Non-pigmented ciliary epithelial cell (primary cell): ENCODE results near the gene TRIM3.

Source experiments
- DNase-seq: peaks from one replicate; pipeline ENCODE4 v3.0.0-alpha.2; 2010; ENCODE audit warnings: low read depth

Gene TRIM3

DNA sequence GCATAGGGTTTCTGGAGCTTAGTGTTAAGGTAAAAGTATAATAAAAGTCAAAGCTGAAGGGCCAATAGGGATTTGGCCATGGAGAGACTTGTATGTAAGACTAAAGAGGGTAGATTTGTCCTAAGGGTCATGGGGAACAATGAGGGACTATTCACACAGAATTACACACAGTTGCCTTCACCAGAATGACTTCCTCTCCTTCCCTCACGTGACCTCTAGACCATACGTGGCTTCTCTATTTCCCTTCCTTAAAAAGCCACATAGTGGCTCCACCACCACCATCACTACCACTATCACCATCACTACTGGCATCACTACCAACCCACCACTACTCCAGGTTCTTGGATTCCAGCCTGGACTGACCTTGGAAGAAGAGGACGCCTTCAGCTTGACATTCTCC, 35.7 kb downstream of the TRIM3 start:
- no peak for DNase-seq

DNA sequence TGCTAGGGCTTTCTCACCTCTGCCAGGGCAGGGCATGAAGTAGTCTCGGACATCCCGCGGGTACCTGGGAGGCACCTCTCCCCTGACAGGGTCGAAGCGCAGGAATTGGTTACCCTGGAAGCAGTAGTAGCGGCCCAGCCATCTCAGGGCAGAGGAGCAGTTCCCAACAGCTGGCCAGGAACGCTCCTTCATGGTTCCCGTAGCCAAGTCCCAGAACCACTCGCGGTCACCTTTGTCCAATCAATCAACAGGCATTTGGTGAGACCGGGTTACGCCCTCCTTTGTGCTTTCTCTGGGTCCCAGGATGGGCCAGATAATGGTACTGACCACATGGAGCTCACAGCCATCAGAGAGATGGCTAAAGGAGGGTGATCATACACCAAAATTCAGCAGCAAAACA, 36.3 kb downstream of the TRIM3 start:
- no peak for DNase-seq

DNA sequence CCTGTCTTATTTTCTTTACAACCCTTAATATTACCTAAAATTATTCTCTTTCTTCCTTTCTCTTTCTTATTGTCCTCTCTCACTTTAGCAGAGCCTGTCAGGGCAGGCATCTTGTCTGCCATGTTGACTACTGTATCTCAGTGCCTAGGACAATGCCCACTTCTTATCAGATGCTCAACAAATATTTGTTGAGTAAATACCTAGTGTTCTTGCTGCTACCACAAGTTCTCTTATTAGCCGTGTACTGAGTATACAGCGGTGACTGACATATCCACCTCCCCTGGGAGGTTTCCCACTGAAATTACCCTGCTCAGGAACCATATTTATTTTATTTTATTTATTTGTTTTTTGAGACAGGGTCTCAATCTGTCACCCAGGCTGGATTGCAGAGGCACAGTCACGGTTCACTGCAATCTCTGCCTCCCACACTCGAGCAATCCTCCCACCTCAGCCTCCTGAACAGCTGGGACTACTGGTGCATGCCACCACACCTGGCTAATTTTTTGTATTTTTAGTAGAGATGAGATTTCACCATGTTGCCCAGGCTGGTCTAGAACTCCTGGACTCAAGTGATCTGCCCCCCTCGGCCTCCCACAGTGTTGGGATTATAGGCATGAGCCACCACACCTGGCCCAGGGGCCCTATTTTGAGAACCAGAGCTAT, 39.6 kb downstream of the TRIM3 start:
- DNase-seq = no peak

DNA sequence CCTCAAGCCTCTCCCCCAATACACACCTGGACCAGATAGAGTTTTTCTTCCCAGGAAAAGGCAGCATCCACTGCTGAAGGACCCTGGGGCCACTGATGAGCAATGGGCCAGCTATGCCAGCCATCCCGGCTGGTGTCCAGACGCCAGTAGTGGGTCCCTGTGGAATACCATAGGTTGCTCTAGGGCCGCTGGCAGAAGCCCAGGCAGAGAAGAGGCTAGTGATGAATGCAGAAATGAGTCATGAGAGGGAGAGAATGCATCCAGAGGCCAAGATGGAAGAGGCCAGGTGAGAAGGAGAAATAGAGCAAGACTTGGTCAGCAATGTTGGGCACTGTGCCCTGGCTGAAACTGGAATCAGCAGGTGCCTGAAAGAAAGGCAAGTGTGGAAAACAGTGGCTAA, 41.9 kb downstream of the TRIM3 start:
- DNase-seq = no peak

DNA sequence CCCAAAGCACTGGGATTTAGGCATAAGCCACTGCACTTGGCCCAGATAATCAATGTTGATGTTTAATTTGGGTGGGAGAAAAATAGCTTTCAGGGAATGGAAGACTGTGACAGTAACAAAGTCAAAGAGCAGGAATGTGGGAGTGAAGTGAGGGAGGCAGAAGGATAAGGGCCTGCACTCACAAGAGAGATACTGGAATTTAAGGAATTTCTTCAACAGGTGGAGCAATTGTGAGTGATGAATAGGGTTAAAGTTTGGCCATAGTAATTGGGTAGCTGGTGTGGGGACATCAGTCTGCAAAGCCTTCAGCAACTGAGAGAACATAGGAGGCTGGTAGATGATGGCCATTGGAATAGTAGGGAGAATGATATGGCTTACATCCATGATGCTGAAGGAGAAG, 46.2 kb downstream of the TRIM3 start:
- DNase-seq = no peak

DNA sequence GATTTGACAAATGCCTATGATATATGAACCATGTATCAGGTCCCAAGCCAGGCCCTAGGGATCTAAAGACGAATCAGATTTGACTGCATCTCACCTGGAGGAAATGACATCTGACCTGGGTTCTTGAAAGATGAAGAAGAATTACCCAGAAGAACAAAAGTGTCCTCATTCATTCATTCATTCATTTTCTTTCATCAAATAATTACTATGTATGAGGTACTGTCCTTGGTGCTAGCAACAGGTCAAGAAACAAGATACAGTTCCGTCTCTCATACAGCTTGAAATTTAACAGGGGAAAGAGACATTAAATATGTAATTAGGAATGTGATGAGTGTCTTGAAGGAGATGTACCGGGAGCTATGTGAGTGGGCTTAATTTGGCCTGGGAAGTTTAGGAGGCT, 53.1 kb downstream of the TRIM3 start:
- no peak for DNase-seq

DNA sequence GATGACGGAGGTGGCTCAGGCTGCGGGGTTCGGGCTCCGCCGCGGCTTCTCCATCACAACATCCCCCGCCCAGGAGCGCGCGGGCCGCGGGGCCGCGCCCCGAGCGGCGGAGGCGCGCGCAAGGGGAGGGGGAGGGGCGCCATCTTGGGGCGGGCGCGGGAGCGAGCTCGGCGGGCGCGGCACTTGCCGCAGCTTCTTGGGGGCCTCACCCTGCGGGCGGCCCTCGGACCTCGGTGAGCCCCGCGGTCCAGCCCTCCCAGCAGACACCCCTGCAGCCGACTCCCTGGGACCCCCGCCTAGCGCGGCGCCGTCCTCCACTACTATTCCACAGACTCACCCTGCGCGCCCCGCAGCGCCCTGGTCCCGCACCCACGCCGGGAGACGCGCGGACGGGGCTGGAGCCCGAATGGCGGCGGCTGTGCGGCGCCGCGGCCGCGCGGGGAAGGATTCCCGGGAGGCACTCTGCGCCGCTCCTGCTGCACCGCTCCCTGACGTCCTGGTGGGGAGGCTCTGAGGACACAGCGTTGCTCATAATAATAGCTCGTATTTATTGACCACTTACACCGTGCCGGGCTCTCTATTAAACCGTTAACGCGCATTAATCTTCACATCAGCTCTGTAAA, 54.6 kb downstream of the TRIM3 start, which contains the start of gene APBB1:
APBB1 (minus strand) TSS at position 86 of the 623 bp plus-strand sequence. CDS start 7,747 bp downstream, outside the sequence.
- no peak for DNase-seq

DNA sequence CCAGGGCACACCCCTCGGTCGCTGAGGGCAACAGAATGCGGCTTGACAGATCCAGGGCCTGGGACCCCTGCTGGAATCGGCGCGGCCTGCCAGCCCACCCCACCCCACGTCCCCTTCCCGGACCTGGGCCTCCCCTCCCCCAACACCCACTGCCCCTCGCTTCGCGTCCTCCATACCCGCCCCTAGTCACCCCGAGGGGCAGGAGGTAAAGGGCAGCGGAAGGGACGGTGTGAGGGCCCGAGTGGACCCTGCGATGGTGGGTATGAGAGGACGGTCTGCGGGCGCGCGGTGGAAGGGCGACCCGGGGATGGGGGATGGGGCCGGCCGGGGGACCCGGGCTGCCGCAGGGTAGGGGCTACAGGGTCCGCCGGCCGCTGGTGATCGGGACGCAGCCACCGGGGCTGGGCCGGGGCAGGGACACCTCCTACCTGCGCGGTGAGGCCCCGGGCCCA, 55.2 kb downstream of the TRIM3 start:
- no peak for DNase-seq

DNA sequence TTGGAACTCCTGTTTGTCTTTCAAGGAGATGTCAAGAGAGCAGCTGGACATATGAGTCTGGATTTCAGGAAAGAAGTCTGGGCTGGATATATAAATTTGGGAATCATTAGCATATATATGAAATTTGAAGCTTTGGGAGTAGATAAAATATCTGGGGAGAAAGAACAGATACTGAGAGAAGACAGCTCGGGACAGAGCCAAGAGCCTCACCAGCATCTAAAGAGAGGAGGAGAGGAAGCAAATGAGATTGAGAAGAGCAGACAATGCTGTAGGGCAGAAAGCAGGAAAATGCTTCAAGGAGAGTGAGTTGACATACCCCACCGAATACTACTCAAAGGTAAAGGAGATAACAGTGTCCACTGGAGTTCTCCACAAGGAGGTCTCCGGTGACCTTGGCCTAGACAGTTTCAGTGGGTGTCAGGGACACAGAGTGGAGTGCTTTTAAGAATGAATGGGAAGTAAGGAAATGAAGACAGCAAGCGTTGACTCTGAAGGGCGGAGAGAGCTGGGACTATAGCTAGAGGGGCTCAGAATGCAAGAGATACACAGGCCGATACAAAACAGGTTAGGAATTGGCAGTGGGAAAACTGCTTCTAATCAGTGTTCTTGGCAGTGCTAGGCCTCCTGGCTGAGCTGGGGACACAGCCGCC, 55.7 kb downstream of the TRIM3 start:
- no peak for DNase-seq

DNA sequence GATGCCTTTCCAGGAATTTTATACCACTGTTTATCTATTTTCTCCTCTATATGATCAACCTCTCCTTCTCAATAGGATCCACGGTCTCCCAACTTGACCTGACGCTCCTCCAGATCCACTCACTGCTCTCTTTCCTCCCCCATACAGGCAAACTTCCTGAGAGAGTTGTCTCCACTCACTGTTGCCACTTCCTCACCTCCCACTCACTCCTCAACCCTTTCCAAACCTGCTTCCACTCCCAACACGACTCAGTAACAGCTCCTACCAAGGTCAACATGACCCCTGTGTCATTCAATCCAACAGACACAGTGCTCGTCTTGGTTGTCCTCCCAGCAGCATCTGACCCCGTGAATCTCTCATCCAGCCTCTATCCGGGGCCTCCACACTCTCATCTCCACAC, 57.9 kb downstream of the TRIM3 start:
- no peak for DNase-seq

DNA sequence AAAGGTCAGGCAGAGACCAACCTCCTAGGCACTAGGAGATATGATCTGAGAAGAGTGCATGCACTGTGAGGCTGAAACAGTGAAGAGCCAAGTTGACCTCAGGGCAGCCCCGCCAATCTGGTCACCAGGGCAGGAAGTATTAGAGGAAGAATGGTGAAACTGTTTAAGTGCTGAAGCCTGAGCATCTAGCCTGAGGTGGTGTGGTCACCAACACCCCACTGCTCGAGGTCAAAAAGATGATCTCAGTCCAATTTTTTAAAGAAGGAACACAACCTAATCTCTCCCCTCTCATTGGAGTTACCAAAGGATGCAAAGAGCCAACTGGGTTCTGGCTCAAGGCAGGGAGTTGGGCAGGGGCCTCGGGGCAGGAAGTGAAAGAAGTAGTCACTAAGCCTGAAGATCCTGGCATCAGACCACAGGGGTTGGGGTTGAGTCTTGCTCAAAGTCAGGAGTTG, 58.8 kb downstream of the TRIM3 start:
- DNase-seq = no peak

DNA sequence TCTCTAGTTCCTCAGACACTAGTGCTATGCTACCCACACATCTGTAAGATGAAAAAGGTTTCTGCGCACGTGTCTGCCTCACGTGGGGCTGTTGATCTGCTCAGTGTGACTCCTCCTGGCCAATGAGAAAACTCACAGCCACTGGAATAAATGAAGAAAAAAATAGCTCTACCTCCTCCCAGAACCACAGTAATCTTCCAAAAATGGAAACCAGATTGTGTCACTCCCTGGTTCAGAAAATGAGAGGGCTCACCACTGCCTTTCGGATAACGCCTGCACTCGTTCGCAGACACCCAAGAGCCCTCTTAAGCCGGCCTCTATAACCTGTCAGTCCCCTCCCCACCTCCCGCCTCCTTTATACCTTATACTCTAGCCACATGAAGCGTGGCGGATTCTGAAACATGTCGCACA, 59.9 kb downstream of the TRIM3 start:
- no peak for DNase-seq

DNA sequence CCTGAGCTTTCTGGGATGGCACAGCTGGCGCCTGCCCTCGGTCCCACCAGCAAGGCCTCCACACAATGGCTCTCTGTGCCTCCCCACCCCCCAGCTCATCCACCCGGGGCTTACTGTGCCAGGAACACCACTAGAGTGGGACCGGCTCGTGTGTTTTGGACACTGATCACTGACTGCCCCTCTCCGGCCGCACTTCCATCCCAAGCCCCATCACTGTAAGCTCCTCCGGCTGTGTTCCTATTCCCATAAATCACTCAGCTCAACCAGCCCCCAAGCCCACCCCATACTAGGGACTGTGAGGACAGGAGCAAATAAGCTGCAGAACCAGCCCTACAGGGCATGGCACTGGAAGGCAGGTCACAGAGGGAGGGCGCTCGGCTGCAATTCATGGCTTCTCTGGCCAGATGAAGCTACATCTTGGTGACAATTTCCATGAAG, 62.1 kb downstream of the TRIM3 start:
- DNase-seq = no peak

DNA sequence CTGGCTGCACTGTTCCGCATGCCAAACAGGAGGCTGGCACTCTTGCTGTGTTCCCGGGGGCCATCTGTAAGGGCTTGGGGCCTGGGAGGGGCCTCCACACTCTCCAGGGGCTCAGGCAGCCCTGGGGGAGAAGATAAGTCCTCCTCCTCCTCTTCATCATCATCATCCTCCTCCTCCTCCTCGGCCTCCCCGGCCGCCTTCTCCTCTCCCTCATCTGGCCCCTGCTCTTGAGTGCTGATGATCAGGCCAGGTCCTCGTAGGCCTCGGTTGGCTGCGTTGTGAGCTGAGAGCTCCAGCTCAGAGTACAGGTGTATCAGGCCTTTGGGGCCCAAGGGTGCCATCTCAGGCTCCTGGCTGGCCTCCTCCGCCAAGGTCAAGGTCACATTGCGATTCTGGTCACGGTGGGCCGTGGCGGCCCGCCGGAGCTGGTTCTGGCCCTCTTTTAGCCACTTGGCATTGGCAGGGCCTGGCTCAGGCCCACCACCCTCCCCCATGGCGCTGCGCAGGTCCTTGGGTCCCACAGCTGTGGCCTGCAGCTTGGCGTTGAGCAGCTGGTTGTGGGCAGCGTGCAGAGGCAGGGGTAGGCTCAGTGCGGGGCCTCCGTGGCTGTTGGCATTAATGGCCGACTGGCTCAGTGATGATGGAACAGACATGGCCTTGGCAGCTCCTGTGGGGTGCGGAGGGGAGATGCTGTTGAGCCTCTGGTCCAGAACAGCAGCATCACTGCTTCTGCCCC, 62.9 kb downstream of the TRIM3 start:
- DNase-seq = no peak

DNA sequence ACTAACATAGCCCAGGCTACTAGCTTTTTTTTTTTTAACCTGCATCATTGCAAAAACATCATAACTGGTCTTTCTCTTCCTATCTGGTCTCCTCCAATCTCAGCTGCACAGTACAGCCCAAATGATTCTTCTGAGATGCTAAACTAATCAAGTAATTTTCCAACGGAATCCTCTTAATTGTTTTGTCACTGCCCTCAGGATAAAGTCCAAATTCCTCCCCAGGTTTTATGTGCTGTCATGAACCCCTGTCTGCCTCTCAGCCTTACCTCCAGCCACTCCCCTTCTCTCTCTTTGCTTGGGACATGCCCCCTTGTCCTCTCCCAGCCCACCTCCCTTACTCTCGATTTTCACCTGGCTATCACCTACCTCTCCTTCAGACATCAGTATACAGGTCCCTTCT, 67.4 kb downstream of the TRIM3 start:
- DNase-seq = no peak

DNA sequence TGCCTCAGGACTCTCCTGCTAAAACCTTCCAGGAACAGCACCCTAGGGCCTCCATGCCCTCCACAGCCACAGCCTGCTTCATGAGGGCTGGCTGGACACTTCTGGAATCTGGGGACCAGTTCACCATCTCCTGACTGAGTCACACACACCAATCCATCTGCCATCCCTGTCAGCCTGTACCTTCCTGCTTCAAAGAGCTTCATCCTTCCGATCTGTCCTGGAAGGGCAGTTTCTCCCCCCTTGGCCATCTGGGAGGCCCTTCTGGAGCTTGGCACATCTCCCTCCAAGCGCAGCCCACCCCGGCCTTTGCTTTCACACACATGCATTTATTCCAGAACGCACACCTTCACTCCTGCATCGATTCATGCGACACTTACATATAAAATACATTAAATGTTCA, 67.9 kb downstream of the TRIM3 start:
- DNase-seq = no peak

DNA sequence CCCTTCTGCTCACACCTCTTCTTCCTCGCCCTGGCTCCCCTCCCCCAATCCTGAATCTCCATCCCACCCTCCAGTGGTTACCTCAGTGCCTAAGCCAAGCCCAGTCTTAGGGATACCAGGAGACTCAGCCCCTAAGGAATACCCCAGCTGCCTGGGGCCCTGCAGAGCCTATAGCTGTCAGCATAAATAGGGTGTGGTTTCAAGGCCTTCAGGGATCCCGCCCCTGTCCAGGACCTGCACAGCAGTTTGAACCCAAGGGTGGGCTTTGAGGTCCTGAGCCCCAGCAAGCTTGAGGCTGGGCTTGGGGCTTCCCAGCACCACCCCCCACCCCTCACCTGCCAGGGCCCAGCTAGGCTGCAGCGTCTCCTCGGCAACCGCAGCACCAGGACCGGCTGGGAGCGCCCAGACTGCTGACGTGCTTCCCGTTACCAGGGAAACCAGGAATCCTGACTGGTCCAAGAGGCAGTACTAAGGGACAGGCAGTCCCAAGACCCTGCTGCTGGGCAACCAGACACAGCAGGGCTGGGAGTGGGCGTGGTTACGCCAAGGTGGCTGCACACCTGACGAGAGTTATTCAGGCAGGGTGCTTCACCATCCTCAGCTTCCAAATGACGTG, 68.6 kb downstream of the TRIM3 start:
- DNase-seq = no peak

DNA sequence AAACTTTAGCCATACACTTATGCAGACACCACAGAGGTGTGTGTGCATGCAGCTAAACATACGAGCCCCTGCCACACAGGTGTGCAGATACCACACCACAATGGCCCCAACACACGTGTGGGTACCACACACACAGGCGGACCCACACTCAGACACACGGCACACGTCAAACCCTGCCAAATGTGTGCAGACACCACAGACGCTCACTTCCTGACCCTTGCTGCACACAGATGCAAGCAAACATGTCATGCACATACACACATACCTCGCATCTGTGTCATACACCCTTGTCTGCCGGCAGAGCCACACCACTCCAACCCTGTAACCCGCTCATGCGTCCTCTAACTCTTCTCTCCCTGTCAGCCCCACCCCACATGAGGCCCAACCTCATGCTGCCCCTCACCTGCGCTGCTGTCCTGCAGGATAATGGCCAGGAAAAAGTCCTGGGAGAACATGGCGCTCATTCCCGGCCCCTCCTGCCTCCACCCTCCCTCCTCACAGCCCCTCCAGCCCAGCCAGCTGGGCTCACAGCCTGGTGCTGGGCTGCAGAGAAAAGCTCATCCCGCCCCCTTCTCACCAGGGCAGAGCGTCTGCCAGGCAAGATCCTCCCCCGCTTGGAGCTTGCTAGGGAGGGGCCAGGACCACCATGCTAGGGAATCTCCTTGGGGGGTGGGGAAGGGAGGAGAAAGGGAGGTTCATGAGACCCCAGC, 69.2 kb downstream of the TRIM3 start:
- DNase-seq = no peak

DNA sequence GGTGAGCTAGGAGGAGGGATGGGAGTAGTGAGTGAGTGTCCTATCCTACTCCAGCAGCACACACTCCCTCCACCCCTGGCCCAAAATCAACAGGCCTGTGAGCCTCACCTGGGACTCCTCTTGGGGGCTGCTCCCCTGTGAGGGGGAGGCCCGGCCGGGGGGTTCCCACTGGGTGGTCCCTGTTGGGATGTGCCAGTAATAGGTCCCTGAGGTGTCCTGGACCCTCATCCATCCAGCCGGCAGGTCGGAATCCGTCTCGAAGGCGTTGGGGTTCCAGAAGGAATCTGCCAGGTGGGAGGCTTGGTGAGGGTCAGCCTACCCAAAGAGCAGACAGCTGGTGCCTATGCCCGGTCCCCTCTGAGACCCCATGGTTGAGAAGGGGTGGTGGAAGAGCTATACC, 70.2 kb downstream of the TRIM3 start:
- no peak for DNase-seq

DNA sequence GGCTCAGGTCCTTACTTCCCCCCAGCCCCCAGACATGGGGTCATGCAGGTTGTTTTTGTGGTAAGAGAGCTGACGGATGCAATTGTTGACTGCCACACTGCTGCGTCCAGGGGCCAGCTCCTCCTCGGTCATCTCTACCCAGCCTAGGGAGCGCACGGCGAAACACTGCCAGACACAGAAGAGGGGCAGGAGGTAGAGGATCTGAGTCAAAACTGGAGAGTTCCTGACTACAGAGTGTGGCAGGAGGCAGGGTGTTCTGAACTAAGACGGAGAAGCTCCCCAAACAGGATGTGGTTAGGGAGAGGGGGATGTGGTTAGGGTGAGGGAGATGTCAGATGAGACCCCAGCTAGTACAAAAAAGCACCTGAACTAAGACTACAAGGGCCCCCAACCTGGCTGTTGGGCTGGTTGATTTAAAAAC, 71.2 kb downstream of the TRIM3 start:
- DNase-seq = no peak

DNA sequence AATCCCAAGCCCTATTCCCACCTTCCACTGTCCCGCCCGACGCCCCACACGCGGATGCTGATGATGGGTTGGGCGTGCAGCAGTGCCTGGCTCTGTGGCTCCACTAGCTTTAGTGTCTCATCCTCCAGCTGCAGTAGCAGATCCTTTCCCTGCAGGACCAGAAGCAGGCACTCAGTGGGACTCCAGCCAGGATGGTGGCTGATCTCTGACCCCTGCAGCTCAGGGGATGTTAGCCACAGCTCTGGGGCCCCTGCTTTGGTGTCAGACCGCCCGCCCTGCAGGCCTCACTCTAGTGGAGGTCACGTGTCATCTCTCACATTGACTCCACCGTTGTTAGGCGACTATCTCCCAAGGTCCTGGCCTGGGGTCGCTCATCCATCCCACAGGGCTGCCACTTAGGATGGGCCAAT, 71.7 kb downstream of the TRIM3 start:
- no peak for DNase-seq
